Mesothelial cell of epicardium (in vitro differentiated cells): ENCODE measurements around the gene CST4. TPM values are rescaled to one million over a fixed set of nuclear protein-coding genes. Genes with fewer than 3 reads are reported as not detected.

Source experiments
- DNase-seq, 2 experiments: peaks; one replicate each; pipeline ENCODE4 v3.0.0; 2021; ENCODE audit warnings: low spot score in 2 of 2; ENCODE audit not compliant: unreplicated experiment in 2 of 2
- H3K27ac Mint-ChIP-seq: 2 replicates; pipeline ENCODE4 v1.8.0; 2021; ENCODE audit warnings: mixed read lengths
- H3K27me3 Mint-ChIP-seq: 2 replicates; pipeline ENCODE4 v1.8.0; 2021; ENCODE audit warnings: low read depth, mixed read lengths
- H3K36me3 Mint-ChIP-seq: 2 replicates; pipeline ENCODE4 v1.8.0; 2021; ENCODE audit warnings: mixed read lengths
- H3K4me1 Mint-ChIP-seq: 2 replicates; pipeline ENCODE4 v1.8.0; 2021; ENCODE audit warnings: mixed read lengths
- H3K4me3 Mint-ChIP-seq: 2 replicates; pipeline ENCODE4 v1.8.0; 2021; ENCODE audit warnings: mild to moderate bottlenecking, moderate library complexity, mixed read lengths
- H3K9me3 Mint-ChIP-seq: 2 replicates; pipeline ENCODE4 v1.8.0; 2021; ENCODE audit warnings: mixed read lengths
- CTCF ChIP-seq: fragments of 200-600 bp; sonication (generic); IDR thresholded peaks from one replicate; pipeline ENCODE4 v1.5.0; 2021; ENCODE audit warnings: antibody characterized with exemption; ENCODE audit not compliant: unreplicated experiment
- total RNA-seq: library from RNA; stranded (reverse); gene quantifications from 3 replicates; pipeline ENCODE4 v1.2.1, GENCODE V29; 2021

The CST4 gene
- total RNA-seq, 1 donor from 2014 or later = not detected

- H3K4me3 Mint-ChIP-seq = no peak overlapping the region
- no peak for DNase-seq
- H3K27me3 Mint-ChIP-seq = no peaks in the 10 kb centered on the region
- TF ChIP-seq CTCF = no peak
- no peak overlapping the region for H3K27ac Mint-ChIP-seq
- peaks cover 15% of the 10 kb centered on the region for H3K4me1 Mint-ChIP-seq
- H3K36me3 Mint-ChIP-seq = no peaks in the 10 kb centered on the region
- H3K9me3 Mint-ChIP-seq = no peaks in the 10 kb centered on the region
Measured at GRCh38 chr20:23640671-23641667, 47.9 kb downstream of the CST4 start.

GRCh38 chr20:23640018-23640601 lies 48.7 kb downstream of the CST4 start:
- H3K4me1 Mint-ChIP-seq = peaks cover 14% of the 10 kb centered on the region
- no peak overlapping the region for H3K27ac Mint-ChIP-seq
- H3K27me3 Mint-ChIP-seq = no peaks in the 10 kb centered on the region
- no peaks in the 10 kb centered on the region for H3K9me3 Mint-ChIP-seq
- no peak overlapping the region for H3K4me3 Mint-ChIP-seq
- no peak for TF ChIP-seq CTCF
- no peaks in the 10 kb centered on the region for H3K36me3 Mint-ChIP-seq
- no peak for DNase-seq

- H3K36me3 Mint-ChIP-seq = no peaks in the 10 kb centered on the region
- H3K27me3 Mint-ChIP-seq = no peaks in the 10 kb centered on the region
- no peak overlapping the region for H3K27ac Mint-ChIP-seq
- H3K4me3 Mint-ChIP-seq = no peak overlapping the region
- H3K9me3 Mint-ChIP-seq = no peaks in the 10 kb centered on the region
- no peak for TF ChIP-seq CTCF
- peaks cover 14% of the 10 kb centered on the region for H3K4me1 Mint-ChIP-seq
- DNase-seq = no peak
Measured at GRCh38 chr20:23639490-23639958, 49.3 kb downstream of the CST4 start.

GRCh38 chr20:23638309-23638708 lies 50.5 kb downstream of the CST4 start:
- TF ChIP-seq CTCF = no peak
- no peaks in the 10 kb centered on the region for H3K36me3 Mint-ChIP-seq
- no peaks in the 10 kb centered on the region for H3K9me3 Mint-ChIP-seq
- no peak overlapping the region for H3K27ac Mint-ChIP-seq
- peaks cover 14% of the 10 kb centered on the region for H3K4me1 Mint-ChIP-seq
- no peaks in the 10 kb centered on the region for H3K27me3 Mint-ChIP-seq
- H3K4me3 Mint-ChIP-seq = no peak overlapping the region
- DNase-seq = no peak

GRCh38 chr20:23637282-23638221 lies 51.3 kb downstream of the CST4 start, which contains the start of gene CST3:
Gene CST3 (minus strand): TSS chr20:23637955. CDS start chr20:23637862, 93 bp downstream.
- Mint-ChIP-seq H3K27ac (peak within 1 kb of the TSS; percentile 51), H3K36me3 (no peaks in the 10 kb centered on the region), H3K9me3 (no peaks in the 10 kb centered on the region), H3K4me3 (peak within 1 kb of the TSS; percentile 84), H3K27me3 (no peaks in the 10 kb centered on the region), H3K4me1 (peaks cover 14% of the 10 kb centered on the region)
- TF ChIP-seq CTCF = no peak
- DNase-seq = peak; percentile 60 to 77
